Activated CD8-positive, alpha-beta memory T cell treated with anti-CD3 and anti-CD28 coated beads for 36 hours (primary cell): ENCODE measurements around the gene THPO. TPM values are rescaled to one million over a fixed set of nuclear protein-coding genes. Genes with fewer than 3 reads are reported as not detected.
"Not testable (repeated sequence)": the region's sequence is repeated elsewhere in the genome, so short reads cannot be mapped to it uniquely, and the experiment has no call there.

ENCODE experiments used
- CTCF ChIA-PET: fragments of 350-600 bp; sonication (Branson Sonifier 250); formaldehyde crosslinking; loops from one replicate; lab custom pipeline; 2021; ENCODE audit warnings: antibody characterized with exemption; lab: Charles Lee
- POLR2A ChIA-PET: fragments of 350-600 bp; sonication (Branson Sonifier 250); formaldehyde crosslinking; loops from one replicate; lab custom pipeline; 2021; ENCODE audit warnings: antibody characterized with exemption; lab: Charles Lee
- total RNA-seq, 2 experiments: library from RNA; stranded (reverse); gene quantifications; one replicate each; pipeline ENCODE4 v1.2.3, GENCODE V29; 2021

The THPO gene
- total RNA-seq, 2 experiments from 2014 or later = not detected

GRCh38 chr3:184343200-184343876 lies 34.7 kb downstream of the THPO start:
- ChIA-PET POLR2A (no interaction called here), CTCF (no interaction called here)

- CTCF ChIA-PET = no interaction called here
- POLR2A ChIA-PET = no interaction called here
Observed at GRCh38 chr3:184341925-184342324, 36.1 kb downstream of the THPO start.

- CTCF ChIA-PET = not testable (repeated sequence)
- POLR2A ChIA-PET = interaction anchor here (1.2 kb wide), 1 partner anchor 21 kb away, joined by 3 read pairs; no protein-coding TSS in a partner anchor
Observed at GRCh38 chr3:184339451-184340135, 38.4 kb downstream of the THPO start.

GRCh38 chr3:184339001-184339400 lies 39.0 kb downstream of the THPO start:
- ChIA-PET CTCF (interaction anchor here (0.9 to 2.1 kb wide), 3 partner anchors 15 to 162 kb away, joined by 3 to 6 read pairs (median 3); no protein-coding TSS in a partner anchor), POLR2A (interaction anchor here (1.2 kb wide), 1 partner anchor 22 kb away, joined by 3 read pairs; no protein-coding TSS in a partner anchor)

GRCh38 chr3:184338511-184338945 lies 39.5 kb downstream of the THPO start:
- POLR2A ChIA-PET = interaction anchor here (1.2 kb wide), 1 partner anchor 22 kb away, joined by 3 read pairs; no protein-coding TSS in a partner anchor
- CTCF ChIA-PET = interaction anchor here (0.9 to 2.1 kb wide), 3 partner anchors 15 to 162 kb away, joined by 3 to 6 read pairs (median 3); no protein-coding TSS in a partner anchor

- ChIA-PET CTCF (interaction anchor here (0.9 to 2.1 kb wide), 3 partner anchors 16 to 163 kb away, joined by 3 to 6 read pairs (median 3); no protein-coding TSS in a partner anchor), POLR2A (no interaction called here)
Observed at GRCh38 chr3:184337981-184338380, 40.0 kb downstream of the THPO start.

- ChIA-PET POLR2A (interaction anchor here (0.6 to 0.7 kb wide), 2 partner anchors 26 to 163 kb away, joined by 3 read pairs; no protein-coding TSS in a partner anchor), CTCF (interaction anchor here (2.1 kb wide), 1 partner anchor 110 kb away, joined by 6 read pairs; no protein-coding TSS in a partner anchor)
Observed at GRCh38 chr3:184337399-184337714, 40.6 kb downstream of the THPO start, which contains the start of gene FAM131A. TSS of gene FAM131A (plus strand) at chr3:184337600. CDS start at chr3:184337631, 31 bp downstream.

GRCh38 chr3:184336547-184337398 lies 41.2 kb downstream of the THPO start:
- ChIA-PET CTCF (interaction anchor here (2.1 kb wide), 1 partner anchor 109 kb away, joined by 6 read pairs; no protein-coding TSS in a partner anchor), POLR2A (interaction anchor here (0.6 to 0.7 kb wide), 2 partner anchors 27 to 163 kb away, joined by 3 read pairs; no protein-coding TSS in a partner anchor)

GRCh38 chr3:184335661-184336546 lies 42.1 kb downstream of the THPO start:
- POLR2A ChIA-PET = interaction anchor here (0.9 kb wide), 1 partner anchor 18 kb away, joined by 3 read pairs; no protein-coding TSS in a partner anchor
- CTCF ChIA-PET = no interaction called here

- CTCF ChIA-PET = no interaction called here
- POLR2A ChIA-PET = interaction anchor here (0.9 kb wide), 1 partner anchor 18 kb away, joined by 3 read pairs; no protein-coding TSS in a partner anchor
Observed at GRCh38 chr3:184335291-184335660, 42.7 kb downstream of the THPO start.

- CTCF ChIA-PET = no interaction called here
- POLR2A ChIA-PET = interaction anchor here (0.9 kb wide), 1 partner anchor 19 kb away, joined by 3 read pairs; no protein-coding TSS in a partner anchor
Observed at GRCh38 chr3:184334470-184335158, 43.4 kb downstream of the THPO start.

GRCh38 chr3:184333700-184334099 lies 44.3 kb downstream of the THPO start:
- CTCF ChIA-PET = no interaction called here
- POLR2A ChIA-PET = no interaction called here

GRCh38 chr3:184333190-184333589 lies 44.8 kb downstream of the THPO start:
- ChIA-PET POLR2A (no interaction called here), CTCF (no interaction called here)

GRCh38 chr3:184332370-184333090 lies 45.5 kb downstream of the THPO start:
- POLR2A ChIA-PET = no interaction called here
- CTCF ChIA-PET = no interaction called here

- POLR2A ChIA-PET = no interaction called here
- CTCF ChIA-PET = no interaction called here
Observed at GRCh38 chr3:184328516-184328915, 49.5 kb downstream of the THPO start.

- ChIA-PET CTCF (interaction anchor here (1.1 kb wide), 1 partner anchor 9 kb away, joined by 3 read pairs; no protein-coding TSS in a partner anchor), POLR2A (no interaction called here)
Observed at GRCh38 chr3:184327171-184327570, 50.8 kb downstream of the THPO start.
